HG03457 (cell line): Measurements from ENCODE around the gene ZNF160.
"Not testable (repeated sequence)": the region's sequence is repeated elsewhere in the genome, so short reads cannot be mapped to it uniquely, and the experiment has no call there.

ENCODE experiments used
- ATAC-seq: cut with Tn5 transposase; IDR thresholded peaks from one replicate; pipeline ENCODE4 v1.9.1; 2021; ENCODE audit warnings: moderate number of reproducible peaks; ENCODE audit not compliant: unreplicated experiment

Gene ZNF160

DNA sequence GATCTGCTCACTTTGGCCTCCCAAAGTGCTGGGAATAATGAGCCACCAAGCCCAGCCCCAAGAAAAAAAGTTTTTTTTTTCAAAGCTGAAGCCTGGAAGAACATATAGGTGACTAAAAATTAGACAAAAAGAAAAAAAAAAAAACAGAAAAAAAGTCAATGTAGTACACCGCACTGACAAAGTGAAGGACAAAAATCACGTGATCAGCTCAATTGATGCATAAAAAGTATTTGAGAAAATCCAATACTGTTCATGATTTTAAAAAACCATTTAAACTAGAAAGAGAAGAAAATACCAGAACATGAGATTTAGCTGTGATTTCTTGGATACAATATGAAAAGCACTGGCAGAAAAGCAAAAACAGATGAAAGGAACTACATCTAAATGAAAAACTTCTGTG is 69.2 kb downstream of the ZNF160 start:
- ATAC-seq = no peak

DNA sequence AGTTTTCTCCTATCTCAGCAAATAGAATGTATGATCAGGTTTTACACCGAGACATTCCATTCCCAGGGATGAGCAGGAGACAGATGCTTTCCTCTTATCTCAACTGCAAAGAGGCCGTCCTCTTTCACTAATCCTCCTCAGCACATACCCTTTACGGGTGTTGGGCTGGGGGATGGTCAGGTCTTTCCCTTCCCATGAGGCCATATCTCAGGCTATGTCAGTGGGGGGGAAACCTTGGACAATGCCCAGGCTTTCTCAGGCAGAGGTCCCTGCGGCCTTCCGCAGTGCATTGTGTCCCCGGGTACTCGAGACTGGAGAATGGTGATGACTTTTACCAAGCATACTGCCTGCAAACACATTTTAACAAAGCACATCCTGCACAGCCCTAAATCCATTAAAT is 74.9 kb downstream of the ZNF160 start:
- ATAC-seq = not testable (repeated sequence)

DNA sequence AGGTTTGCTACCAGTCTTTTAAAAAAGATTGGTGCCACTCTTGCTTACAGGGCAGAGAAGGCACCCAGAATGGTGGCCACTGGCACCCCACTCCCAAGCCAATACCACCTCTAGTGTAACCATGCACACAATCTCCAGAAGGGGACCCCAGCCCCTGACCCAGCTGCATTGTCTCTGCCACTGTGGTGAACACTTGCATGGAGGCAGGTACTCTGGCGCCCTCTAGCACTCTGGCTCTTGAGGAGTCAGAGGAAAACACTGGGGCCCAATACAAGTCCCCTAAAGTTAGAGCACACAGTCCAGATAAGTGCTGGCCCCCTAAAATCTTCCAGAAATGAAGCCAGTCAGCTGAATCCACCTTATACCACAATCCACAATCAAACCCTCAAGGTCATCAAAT is 83.5 kb downstream of the ZNF160 start:
- ATAC-seq = no peak
